Endodermal cell (in vitro differentiated cells): ENCODE measurements around the gene TNFSF10. TPM values are rescaled to one million over a fixed set of nuclear protein-coding genes. Genes with fewer than 3 reads are reported as not detected.
"Not testable (repeated sequence)": the region's sequence is repeated elsewhere in the genome, so short reads cannot be mapped to it uniquely, and the experiment has no call there.

ENCODE experiments used
- DNase-seq: peaks from one replicate; pipeline ENCODE4 v3.0.0-alpha.2; 2017
- H3K27ac ChIP-seq: 2 replicates; pipeline ENCODE4 v1.5.1; 2013; ENCODE audit warnings: mild to moderate bottlenecking, low read depth, low read length, moderate library complexity
- H3K27me3 ChIP-seq: 2 replicates; pipeline ENCODE4 v1.6.1; 2013; ENCODE audit warnings: mild to moderate bottlenecking, low read length, moderate library complexity; ENCODE audit not compliant: insufficient read depth, control insufficient read depth, poor library complexity, severe bottlenecking
- H3K36me3 ChIP-seq: 2 replicates; pipeline ENCODE4 v1.7.0; 2013; ENCODE audit warnings: mild to moderate bottlenecking, low read length, moderate library complexity; ENCODE audit not compliant: control insufficient read depth, insufficient read depth
- H3K4me1 ChIP-seq: one replicate; pipeline ENCODE4 v1.7.0; 2013; ENCODE audit warnings: low read length; ENCODE audit not compliant: control insufficient read depth, insufficient read depth
- H3K4me3 ChIP-seq: 2 replicates; pipeline ENCODE4 v1.5.1; 2013; ENCODE audit warnings: mild to moderate bottlenecking, low read length, moderate library complexity
- H3K9ac ChIP-seq: 2 replicates; pipeline ENCODE4 v1.6.1; 2013; ENCODE audit warnings: mild to moderate bottlenecking, low read length, moderate library complexity; ENCODE audit not compliant: poor library complexity, severe bottlenecking; ENCODE audit errors: extremely low read depth
- H3K9me3 ChIP-seq: 2 replicates; pipeline ENCODE4 v1.6.1; 2013; ENCODE audit warnings: mild to moderate bottlenecking, low read length, moderate library complexity; ENCODE audit not compliant: control insufficient read depth
- H3K27ac Mint-ChIP-seq: 2 replicates; pipeline ENCODE4 v1.8.0; 2020; ENCODE audit warnings: mixed read lengths
- H3K27me3 Mint-ChIP-seq: 2 replicates; pipeline ENCODE4 v1.8.0; 2021; ENCODE audit warnings: mild to moderate bottlenecking, mixed read lengths; ENCODE audit not compliant: insufficient read depth
- H3K36me3 Mint-ChIP-seq: 2 replicates; pipeline ENCODE4 v1.8.0; 2020; ENCODE audit warnings: low read depth, mixed read lengths
- H3K4me1 Mint-ChIP-seq: 2 replicates; pipeline ENCODE4 v1.8.0; 2020; ENCODE audit warnings: mixed read lengths
- H3K4me3 Mint-ChIP-seq: 2 replicates; pipeline ENCODE4 v1.8.0; 2020; ENCODE audit warnings: mild to moderate bottlenecking, moderate library complexity, mixed read lengths
- H3K9me3 Mint-ChIP-seq: 2 replicates; pipeline ENCODE4 v1.8.0; 2020; ENCODE audit warnings: mild to moderate bottlenecking, mixed read lengths
- WGBS, 2 experiments: methylation state at CpG; one replicate each; pipeline versions ENCODE4 v1.1.5 to v1.1.7; 2013; ENCODE audit warnings: missing lambda C conversion rate in 2 of 2, mixed read lengths in 1 of 2; ENCODE audit not compliant: insufficient coverage in 1 of 2, insufficient read length in 1 of 2; 5-methylcytosine and 5-hydroxymethylcytosine counted together
- long read RNA-seq, 4 experiments: library from polyadenylated mRNA in 2 of 4; library from RNA in 1 of 4; library from capped mRNA in 1 of 4; stranded (forward) in 3 of 4; unstranded in 1 of 4; transcript quantifications; one replicate each; pipeline ENCODE4 v2.0.0, GENCODE V29; 2020 to 2021; ENCODE audit warnings: inconsistent platforms in 1 of 4
- polyA plus RNA-seq, 2 experiments: library from polyadenylated mRNA; stranded (reverse); fragments of 50-300 nt; gene quantifications; one replicate each; pipeline ENCODE4 v1.2.3, GENCODE V29; 2013
- total RNA-seq, 2 donors: library from RNA; stranded (reverse); fragmentation: NEBNext Ultra II Directional in 1 of 2; extraction: Animal tissue kit (Norgen Biotek cat#: 25700) in 1 of 2; gene quantifications; 2 replicates in 1 of 2; 3 replicates in 1 of 2; pipeline ENCODE4 v1.2.1, GENCODE V29; 2021
- TF ChIP-seq, protein P1 (sequence below): fragments of 200-600 bp; sonication (generic); conservative IDR thresholded peaks from 2 replicates; pipeline ENCODE4 v1.5.0; 2021; ENCODE audit warnings: antibody characterized with exemption, mild to moderate bottlenecking

The TNFSF10 gene
- under 1 TPM in 1 of 2 donors, not detected in 1; 0.51 TPM for total RNA-seq
- not detected for polyA plus RNA-seq (2013, experiment 1 of 2)
- polyA plus RNA-seq (2013, experiment 2 of 2), result not detected
- long read RNA-seq, experiment 1, partial matches to known transcripts, result 1 of 2 reads
- long read RNA-seq, experiment 1, other reads (novel, unspliced or antisense), result 0 of 2 reads
- long read RNA-seq, experiment 2, result 0 reads
- long read RNA-seq, experiment 3, result 0 reads
- long read RNA-seq, experiment 4, partial matches to known transcripts, result 0 of 1 reads
- long read RNA-seq, experiment 4, other reads (novel, unspliced or antisense), result 0 of 1 reads

GRCh38 chr3:172522871-172523818, at the start of gene TNFSF10:
TSS of gene TNFSF10 (minus strand) at chr3:172523430. CDS start at chr3:172523384, 46 bp downstream.
- no peaks in the 10 kb centered on the region for H3K4me1 ChIP-seq
- Mint-ChIP-seq H3K27me3 (no peaks in the 10 kb centered on the region), H3K9me3 (no peaks in the 10 kb centered on the region), H3K4me3 (peak within 1 kb of the TSS; percentile 19), H3K27ac (no peak within 1 kb of the TSS), H3K4me1 (peaks cover 8% of the 10 kb centered on the region), H3K36me3 (no peaks in the 10 kb centered on the region)
- no peaks in the 10 kb centered on the region for H3K36me3 ChIP-seq
- H3K9me3 ChIP-seq, result no peaks in the 10 kb centered on the region
- no peak within 1 kb of the TSS for H3K4me3 ChIP-seq
- WGBS, 2 experiments, result 62 to 74% methylated on average over 3 to 9 of the region's 9 CpGs
- no peaks in the 10 kb centered on the region for H3K27me3 ChIP-seq
- peak; percentile 64 for DNase-seq
- H3K9ac ChIP-seq, result no peak within 1 kb of the TSS
- no peak within 1 kb of the TSS for H3K27ac ChIP-seq
- TF ChIP-seq, protein P1, sequence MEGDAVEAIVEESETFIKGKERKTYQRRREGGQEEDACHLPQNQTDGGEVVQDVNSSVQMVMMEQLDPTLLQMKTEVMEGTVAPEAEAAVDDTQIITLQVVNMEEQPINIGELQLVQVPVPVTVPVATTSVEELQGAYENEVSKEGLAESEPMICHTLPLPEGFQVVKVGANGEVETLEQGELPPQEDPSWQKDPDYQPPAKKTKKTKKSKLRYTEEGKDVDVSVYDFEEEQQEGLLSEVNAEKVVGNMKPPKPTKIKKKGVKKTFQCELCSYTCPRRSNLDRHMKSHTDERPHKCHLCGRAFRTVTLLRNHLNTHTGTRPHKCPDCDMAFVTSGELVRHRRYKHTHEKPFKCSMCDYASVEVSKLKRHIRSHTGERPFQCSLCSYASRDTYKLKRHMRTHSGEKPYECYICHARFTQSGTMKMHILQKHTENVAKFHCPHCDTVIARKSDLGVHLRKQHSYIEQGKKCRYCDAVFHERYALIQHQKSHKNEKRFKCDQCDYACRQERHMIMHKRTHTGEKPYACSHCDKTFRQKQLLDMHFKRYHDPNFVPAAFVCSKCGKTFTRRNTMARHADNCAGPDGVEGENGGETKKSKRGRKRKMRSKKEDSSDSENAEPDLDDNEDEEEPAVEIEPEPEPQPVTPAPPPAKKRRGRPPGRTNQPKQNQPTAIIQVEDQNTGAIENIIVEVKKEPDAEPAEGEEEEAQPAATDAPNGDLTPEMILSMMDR, result no peak

GRCh38 chr3:172569128-172570008, 46.1 kb upstream of the TNFSF10 start:
- Histone ChIP-seq H3K4me3 (no peak overlapping the region), H3K27ac (no peak overlapping the region), H3K27me3 (no peaks in the 10 kb centered on the region), H3K9ac (no peak overlapping the region), H3K9me3 (no peaks in the 10 kb centered on the region), H3K4me1 (no peaks in the 10 kb centered on the region), H3K36me3 (no peaks in the 10 kb centered on the region)
- Mint-ChIP-seq H3K4me1 (no peaks in the 10 kb centered on the region), H3K9me3 (peaks cover 23% of the 10 kb centered on the region), H3K27ac (no peak overlapping the region), H3K4me3 (no peak overlapping the region), H3K36me3 (no peaks in the 10 kb centered on the region), H3K27me3 (no peaks in the 10 kb centered on the region)
- TF ChIP-seq, protein P1, result no peak
- WGBS, 2 experiments, result 70 to 88% methylated on average over 3 to 4 of the region's 4 CpGs
- no peak for DNase-seq

DNA sequence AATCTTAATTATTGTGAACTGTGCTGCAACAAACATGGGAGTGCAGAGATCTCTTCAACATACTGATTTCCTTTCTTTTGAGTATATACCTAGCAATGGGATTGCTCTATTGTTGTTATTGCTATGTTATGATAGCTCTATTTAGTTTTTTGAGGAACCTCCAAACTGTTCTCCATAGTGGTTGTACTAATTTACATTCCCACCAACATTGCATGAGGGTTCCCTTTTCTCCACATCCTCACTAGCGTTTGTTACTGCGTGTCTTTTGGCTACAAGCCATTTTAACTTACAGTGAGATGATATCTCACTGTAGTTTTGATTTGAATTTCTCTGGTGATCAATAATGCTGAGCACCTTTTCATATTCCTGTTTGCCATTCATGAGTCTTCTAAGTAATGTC, 45.5 kb upstream of the TNFSF10 start:
- Histone ChIP-seq H3K36me3 (no peaks in the 10 kb centered on the region), H3K9me3 (no peaks in the 10 kb centered on the region), H3K27ac (no peak overlapping the region), H3K9ac (no peak overlapping the region), H3K27me3 (no peaks in the 10 kb centered on the region), H3K4me3 (no peak overlapping the region), H3K4me1 (no peaks in the 10 kb centered on the region)
- H3K4me1 Mint-ChIP-seq, result peaks cover 4% of the 10 kb centered on the region
- TF ChIP-seq, protein P1, result no peak
- no peak overlapping the region for H3K27ac Mint-ChIP-seq
- H3K4me3 Mint-ChIP-seq, result no peak overlapping the region
- 94 to 96% methylated on average over 2 of the region's 2 CpGs for WGBS, 2 experiments
- no peak for DNase-seq
- no peaks in the 10 kb centered on the region for H3K27me3 Mint-ChIP-seq
- H3K36me3 Mint-ChIP-seq, result no peaks in the 10 kb centered on the region
- peaks cover 23% of the 10 kb centered on the region for H3K9me3 Mint-ChIP-seq

DNA sequence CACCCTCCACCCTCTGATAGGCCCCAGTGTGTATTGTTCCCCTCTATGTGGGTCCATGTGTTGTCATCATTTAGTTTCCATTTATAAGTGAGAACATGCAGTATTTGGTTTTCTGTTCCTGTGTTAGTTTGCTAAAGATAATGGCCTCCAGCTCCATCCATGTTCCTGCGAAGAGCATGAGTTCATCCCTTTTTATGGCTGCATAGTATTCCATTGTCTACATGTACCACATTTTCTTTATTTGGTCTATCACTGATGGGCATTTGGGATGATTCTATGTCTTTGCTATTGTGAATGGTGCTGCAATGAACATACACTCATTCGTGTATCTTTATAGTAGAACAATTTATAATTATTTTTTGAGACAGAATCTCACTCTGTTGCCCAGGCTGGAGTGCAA, 43.6 kb upstream of the TNFSF10 start:
- H3K4me1 Mint-ChIP-seq, result peaks cover 11% of the 10 kb centered on the region
- not testable (repeated sequence) for H3K9me3 ChIP-seq, H3K27me3 ChIP-seq, H3K36me3 Mint-ChIP-seq, H3K27me3 Mint-ChIP-seq, H3K4me1 ChIP-seq, H3K36me3 ChIP-seq, H3K27ac ChIP-seq, H3K27ac Mint-ChIP-seq, H3K4me3 ChIP-seq, DNase-seq, H3K9ac ChIP-seq, H3K4me3 Mint-ChIP-seq
- peaks cover 23% of the 10 kb centered on the region for H3K9me3 Mint-ChIP-seq
- 100% methylated on average over 2 of the region's 2 CpGs; no CpG with 5 or more reads in 1 of the 2 experiments for WGBS, 2 experiments
